Loucy (cell line): Measurements from ENCODE around the gene PRSS38.

Experiments
- H2AFZ ChIP-seq: fragments of 200-600 bp; sonication (generic); 2 replicates; pipeline ENCODE4 v1.6.0; 2016; ENCODE audit warnings: antibody characterized with exemption, mild to moderate bottlenecking, low read length, moderate library complexity
- H3F3A ChIP-seq: fragments of 200-600 bp; 2 replicates; pipeline ENCODE4 v1.6.0; 2016; ENCODE audit warnings: antibody characterized with exemption, low read depth, mild to moderate bottlenecking
- H3K27me3 ChIP-seq: fragments of 200-600 bp; sonication (generic); 2 replicates; pipeline ENCODE4 v1.6.1; 2014; ENCODE audit warnings: low read length, mild to moderate bottlenecking; ENCODE audit not compliant: insufficient read depth, poor library complexity, severe bottlenecking
- H3K36me3 ChIP-seq: fragments of 200-600 bp; sonication (generic); 2 replicates; pipeline ENCODE4 v1.6.1; 2016; ENCODE audit warnings: low read length; ENCODE audit not compliant: insufficient read depth
- H3K4me1 ChIP-seq: fragments of 200-600 bp; sonication (generic); 2 replicates; pipeline ENCODE4 v1.5.1; 2014; ENCODE audit warnings: low read length, mild to moderate bottlenecking; ENCODE audit not compliant: insufficient read depth, poor library complexity, severe bottlenecking
- H3K4me2 ChIP-seq: fragments of 200-600 bp; sonication (generic); 2 replicates; pipeline ENCODE4 v1.6.0; 2014; ENCODE audit warnings: antibody characterized with exemption, low read length, low read depth, mild to moderate bottlenecking; ENCODE audit not compliant: poor library complexity, severe bottlenecking
- H3K4me3 ChIP-seq: fragments of 200-600 bp; sonication (generic); 2 replicates; pipeline ENCODE4 v1.5.1; 2014; ENCODE audit warnings: low read length, mild to moderate bottlenecking, mixed read lengths; ENCODE audit not compliant: poor library complexity, severe bottlenecking
- H3K79me2 ChIP-seq: fragments of 200-600 bp; sonication (generic); 2 replicates; pipeline ENCODE4 v1.6.1; 2014; ENCODE audit warnings: low read length; ENCODE audit not compliant: insufficient read depth
- H3K9ac ChIP-seq: fragments of 200-600 bp; sonication (generic); 2 replicates; pipeline ENCODE4 v1.6.0; 2014; ENCODE audit warnings: mild to moderate bottlenecking, low read depth, low read length, moderate library complexity; ENCODE audit not compliant: poor library complexity, severe bottlenecking
- H3K9me2 ChIP-seq: fragments of 200-600 bp; sonication (generic); replicated peaks from 2 replicates; pipeline ENCODE4 v1.6.1; 2016; ENCODE audit warnings: low read depth, low read length, mixed read lengths
- H3K9me3 ChIP-seq: fragments of 200-600 bp; sonication (generic); 2 replicates; pipeline ENCODE4 v1.6.1; 2014; ENCODE audit warnings: mild to moderate bottlenecking, antibody characterized with exemption, low read length, low read depth; ENCODE audit not compliant: insufficient read depth
- H4K20me1 ChIP-seq: fragments of 200-600 bp; sonication (generic); 2 replicates; pipeline ENCODE4 v1.6.0; 2014; ENCODE audit warnings: antibody characterized with exemption, low read length, mild to moderate bottlenecking; ENCODE audit not compliant: insufficient read depth, poor library complexity, severe bottlenecking
- CTCF ChIP-seq: fragments of 200-600 bp; sonication (generic); conservative IDR thresholded peaks from 2 replicates; pipeline ENCODE4 v1.5.1; 2014; ENCODE audit warnings: mild to moderate bottlenecking, antibody characterized with exemption, low read length
- EZH2phosphoT487 ChIP-seq: fragments of 200-600 bp; IDR thresholded peaks from 2 replicates; pipeline ENCODE4 v1.6.1; 2018; ENCODE audit warnings: antibody characterized with exemption, mild to moderate bottlenecking, moderate library complexity, borderline replicate concordance

PRSS38 gene

GRCh38 chr1:227778401-227778947, 37.0 kb upstream of the PRSS38 start:
- H3K4me3 ChIP-seq: no peak overlapping the region
- H3K79me2 ChIP-seq: no peaks in the 10 kb centered on the region
- no peak overlapping the region for H3K9ac ChIP-seq
- no peaks in the 10 kb centered on the region for H3K9me3 ChIP-seq
- H4K20me1 ChIP-seq: no peaks in the 10 kb centered on the region
- H3K36me3 ChIP-seq: peaks cover 11% of the 10 kb centered on the region; the same call in 1 of the 2 replicates
- H2AFZ ChIP-seq: no peak overlapping the region
- TF ChIP-seq CTCF (no peak), EZH2phosphoT487 (no peak)
- no peaks in the 10 kb centered on the region for H3K9me2 ChIP-seq
- no peaks in the 10 kb centered on the region for H3K4me1 ChIP-seq
- H3K27me3 ChIP-seq: no peaks in the 10 kb centered on the region
- H3K4me2 ChIP-seq: no peak overlapping the region
- H3F3A ChIP-seq: no peaks in the 10 kb centered on the region

- no peaks in the 10 kb centered on the region for H3K9me2 ChIP-seq
- peaks cover 11% of the 10 kb centered on the region; the same call in 1 of the 2 replicates for H3K36me3 ChIP-seq
- no peaks in the 10 kb centered on the region for H3K27me3 ChIP-seq
- H2AFZ ChIP-seq: no peak overlapping the region
- H3K4me1 ChIP-seq: no peaks in the 10 kb centered on the region
- no peak for TF ChIP-seq EZH2phosphoT487
- no peak for TF ChIP-seq CTCF
- no peak overlapping the region for H3K9ac ChIP-seq
- no peak overlapping the region for H3K4me2 ChIP-seq
- no peaks in the 10 kb centered on the region for H3F3A ChIP-seq
- no peaks in the 10 kb centered on the region for H4K20me1 ChIP-seq
- H3K79me2 ChIP-seq: no peaks in the 10 kb centered on the region
- no peak overlapping the region for H3K4me3 ChIP-seq
- H3K9me3 ChIP-seq: no peaks in the 10 kb centered on the region
Observed at GRCh38 chr1:227779021-227779441, 36.4 kb upstream of the PRSS38 start.

GRCh38 chr1:227779685-227780084, 35.8 kb upstream of the PRSS38 start:
- Histone ChIP-seq H3K9ac (no peak overlapping the region), H3K36me3 (peaks cover 11% of the 10 kb centered on the region; the same call in 1 of the 2 replicates), H4K20me1 (no peaks in the 10 kb centered on the region), H3K4me1 (no peaks in the 10 kb centered on the region), H3K9me3 (no peaks in the 10 kb centered on the region), H2AFZ (no peak overlapping the region), H3F3A (no peaks in the 10 kb centered on the region), H3K27me3 (no peaks in the 10 kb centered on the region), H3K4me3 (no peak overlapping the region), H3K79me2 (no peaks in the 10 kb centered on the region), H3K4me2 (no peak overlapping the region), H3K9me2 (no peaks in the 10 kb centered on the region)
- TF ChIP-seq EZH2phosphoT487 (no peak), CTCF (no peak)
